IMR-90 (cell line): ENCODE results near the gene UBE3B. TPM values are rescaled to one million over a fixed set of nuclear protein-coding genes. Genes with fewer than 3 reads are reported as not detected.

ENCODE experiments used
- ATAC-seq: fragments of 200-7000 bp; cut with Tn5 transposase; 2 replicates; pipeline ENCODE4 v1.9.1; 2020; ENCODE audit warnings: low read depth, mild to moderate bottlenecking, moderate library complexity
- BruUV-seq: library from RNA; stranded (reverse); fragments of 400-500 nt; replicated peaks from 2 replicates; lab custom pipeline; 2021; lab: Mats Ljungman, UMichigan
- CTCF ChIA-PET: fragments of 300-600 bp; formaldehyde crosslinking; extraction: SDS; loops from one replicate; lab custom pipeline; 2021; ENCODE audit warnings: antibody characterized with exemption; lab: Yijun Ruan, JAX
- POLR2A ChIA-PET: fragments of 300-600 bp; sonication (Branson Sonifier 250); formaldehyde crosslinking; loops from one replicate; lab custom pipeline; 2022; ENCODE audit warnings: antibody characterized with exemption; ENCODE audit not compliant: unreplicated experiment; lab: Charles Lee
- DNase-seq: peaks from one replicate; pipeline ENCODE4 v3.0.0; 2013
- H2AFZ ChIP-seq: replicated peaks from 2 replicates; pipeline ENCODE3; 2013; ENCODE audit warnings: low read length, mild to moderate bottlenecking; ENCODE audit not compliant: poor library complexity
- H2AK5ac ChIP-seq: 2 replicates; pipeline ENCODE4 v1.6.1; 2013; ENCODE audit warnings: low read depth, low read length, inconsistent platforms
- H2AK9ac ChIP-seq: replicated peaks from 2 replicates; pipeline ENCODE3; 2013; ENCODE audit warnings: mild to moderate bottlenecking, low read depth, low read length, moderate library complexity; ENCODE audit not compliant: poor library complexity
- H2BK120ac ChIP-seq: 2 replicates; pipeline ENCODE4 v1.6.1; 2013; ENCODE audit warnings: low read depth, low read length, inconsistent platforms
- H2BK15ac ChIP-seq: 3 replicates; pipeline ENCODE4 v1.6.1; 2013; ENCODE audit warnings: low read depth, low read length, inconsistent platforms
- H2BK20ac ChIP-seq: 2 replicates; pipeline ENCODE4 v1.6.1; 2013; ENCODE audit warnings: low read depth, mild to moderate bottlenecking, inconsistent platforms, low read length, moderate library complexity
- H2BK5ac ChIP-seq: 2 replicates; pipeline ENCODE4 v1.6.1; 2013; ENCODE audit warnings: mild to moderate bottlenecking, low read depth, low read length, inconsistent platforms; ENCODE audit not compliant: poor library complexity, severe bottlenecking
- H3K14ac ChIP-seq: replicated peaks from 2 replicates; pipeline ENCODE4 v1.6.1; 2013; ENCODE audit warnings: low read depth, low read length, inconsistent platforms
- H3K18ac ChIP-seq: 2 replicates; pipeline ENCODE4 v1.6.1; 2013; ENCODE audit warnings: low read depth, low read length, control low read depth
- H3K23ac ChIP-seq: 2 replicates; pipeline ENCODE4 v1.6.1; 2013; ENCODE audit warnings: low read depth, low read length, inconsistent platforms
- H3K27ac ChIP-seq: 2 replicates; pipeline ENCODE4 v1.5.1; 2013; ENCODE audit warnings: mild to moderate bottlenecking, control low read depth, low read length; ENCODE audit not compliant: insufficient read depth
- H3K27me3 ChIP-seq: 2 replicates; pipeline ENCODE4 v1.6.1; 2013; ENCODE audit warnings: low read length; ENCODE audit not compliant: control insufficient read depth, insufficient read depth
- H3K36me3 ChIP-seq: 2 replicates; pipeline ENCODE4 v1.6.1; 2013; ENCODE audit warnings: low read length, mixed read lengths; ENCODE audit not compliant: control insufficient read depth, insufficient read depth
- H3K4ac ChIP-seq: 2 replicates; pipeline ENCODE4 v1.6.1; 2013; ENCODE audit warnings: low read depth, low read length, inconsistent platforms
- H3K4me1 ChIP-seq: 2 replicates; pipeline ENCODE4 v1.6.1; 2013; ENCODE audit warnings: low read length, mixed read lengths; ENCODE audit not compliant: control insufficient read depth, insufficient read depth
- H3K4me2 ChIP-seq: 2 replicates; pipeline ENCODE4 v1.6.1; 2013; ENCODE audit warnings: low read depth, mild to moderate bottlenecking, control low read depth, low read length, moderate library complexity
- H3K4me3 ChIP-seq: 2 replicates; pipeline ENCODE4 v1.5.1; 2013; ENCODE audit warnings: low read depth, mild to moderate bottlenecking, control low read depth, low read length, moderate library complexity; ENCODE audit not compliant: insufficient read depth
- H3K56ac ChIP-seq: 2 replicates; pipeline ENCODE4 v1.6.1; 2013; ENCODE audit warnings: low read length, inconsistent platforms; ENCODE audit not compliant: insufficient read depth; ENCODE audit errors: extremely low read depth
- H3K79me1 ChIP-seq, 2 experiments: 2 replicates each; pipeline ENCODE4 v1.6.1; 2013; ENCODE audit warnings: low read length in 2 of 2, inconsistent platforms in 1 of 2, low read depth in 1 of 2
- H3K9ac ChIP-seq: 2 replicates; pipeline ENCODE4 v1.6.1; 2013; ENCODE audit warnings: low read depth, low read length, control low read depth
- H3K9me1 ChIP-seq: 2 replicates; pipeline ENCODE4 v1.6.1; 2013; ENCODE audit warnings: low read length, inconsistent platforms; ENCODE audit not compliant: insufficient read depth
- H3K9me3 ChIP-seq: 2 replicates; pipeline ENCODE4 v1.6.1; 2013; ENCODE audit warnings: low read length; ENCODE audit not compliant: control insufficient read depth, insufficient read depth
- H4K20me1 ChIP-seq: 2 replicates; pipeline ENCODE4 v1.6.1; 2013; ENCODE audit warnings: low read length, inconsistent platforms; ENCODE audit not compliant: insufficient read depth
- H4K5ac ChIP-seq: 2 replicates; pipeline ENCODE4 v1.6.1; 2013; ENCODE audit warnings: mild to moderate bottlenecking, low read depth, low read length, control low read depth
- H4K8ac ChIP-seq, 2 experiments: 2 replicates each; pipeline ENCODE4 v1.6.1; 2013; ENCODE audit warnings: low read depth in 2 of 2, low read length in 2 of 2, control low read depth in 1 of 2, inconsistent platforms in 1 of 2
- H4K91ac ChIP-seq: 2 replicates; pipeline ENCODE4 v1.6.1; 2013; ENCODE audit warnings: low read depth, low read length, inconsistent platforms; ENCODE audit not compliant: insufficient read depth
- BHLHE40 ChIP-seq: fragments of 150-350 bp; IDR thresholded peaks from 2 replicates; pipeline ENCODE4 v1.6.1; 2016; ENCODE audit warnings: mild to moderate bottlenecking, low read depth, low read length
- CEBPB ChIP-seq: IDR thresholded peaks from 2 replicates; pipeline ENCODE4 v1.6.1; 2012; ENCODE audit warnings: low read depth, low read length, improper control_type of control experiment
- CHD1 ChIP-seq: IDR thresholded peaks from 2 replicates; pipeline ENCODE4 v1.6.1; 2012; ENCODE audit warnings: low read depth, low read length, improper control_type of control experiment
- ELK1 ChIP-seq: fragments of 150-350 bp; IDR thresholded peaks from 2 replicates; pipeline ENCODE4 v1.6.1; 2016; ENCODE audit warnings: low read depth, mild to moderate bottlenecking, low read length, moderate library complexity, borderline replicate concordance
- FOS ChIP-seq: fragments of 150-350 bp; IDR thresholded peaks from 2 replicates; pipeline ENCODE4 v1.6.1; 2016; ENCODE audit warnings: low read depth, low read length
- MAFK ChIP-seq: IDR thresholded peaks from 2 replicates; pipeline ENCODE4 v1.6.1; 2012; ENCODE audit warnings: low read depth, low read length, improper control_type of control experiment
- MAZ ChIP-seq: IDR thresholded peaks from 2 replicates; pipeline ENCODE4 v1.6.1; 2012; ENCODE audit warnings: low read depth, mild to moderate bottlenecking, low read length, improper control_type of control experiment, moderate library complexity, borderline replicate concordance
- MXI1 ChIP-seq: IDR thresholded peaks from 2 replicates; pipeline ENCODE4 v1.6.1; 2012; ENCODE audit warnings: low read depth, mild to moderate bottlenecking, low read length, moderate library complexity, borderline replicate concordance
- NFE2L2 ChIP-seq: fragments of 150-350 bp; IDR thresholded peaks from 2 replicates; pipeline ENCODE4 v1.6.1; 2016; ENCODE audit warnings: low read depth, mild to moderate bottlenecking, low read length
- POLR2A ChIP-seq: IDR thresholded peaks from 2 replicates; pipeline ENCODE4 v1.6.1; 2012; ENCODE audit warnings: mild to moderate bottlenecking, low read depth, low read length
- RAD21 ChIP-seq: IDR thresholded peaks from 2 replicates; pipeline ENCODE4 v1.6.1; 2012; ENCODE audit warnings: low read length, improper control_type of control experiment
- RCOR1 ChIP-seq: IDR thresholded peaks from 2 replicates; pipeline ENCODE4 v1.6.1; 2012; ENCODE audit warnings: mild to moderate bottlenecking, low read length, improper control_type of control experiment; ENCODE audit not compliant: insufficient replicate concordance
- RFX5 ChIP-seq: IDR thresholded peaks from 2 replicates; pipeline ENCODE4 v1.8.0; 2012; ENCODE audit warnings: low read depth, mild to moderate bottlenecking, low read length, moderate library complexity
- SMC3 ChIP-seq: fragments of 150-350 bp; IDR thresholded peaks from 2 replicates; pipeline ENCODE4 v1.6.1; 2016; ENCODE audit warnings: low read depth, mild to moderate bottlenecking, antibody characterized with exemption, low read length, moderate library complexity
- WGBS, 2 experiments: methylation state at CpG; one replicate each; pipeline versions ENCODE4 v1.1.5 to v1.1.7; 2013; ENCODE audit warnings: missing lambda C conversion rate in 2 of 2; ENCODE audit not compliant: insufficient read length in 1 of 2; ENCODE audit errors: extremely low coverage in 2 of 2; 5-methylcytosine and 5-hydroxymethylcytosine counted together
- dilution Hi-C: fragments of 300-500 bp; cut with HindIII; formaldehyde crosslinking; loops from one replicate; pipeline ENCODE4 v1.14.3; 2018; ENCODE audit warnings: low sequenced_read_pairs; ENCODE audit not compliant: unreplicated experiment
- in situ Hi-C: fragments of 300-500 bp; cut with MboI; formaldehyde crosslinking; loops from 3 replicates; pipeline ENCODE4 v1.14.3; 2019; ENCODE audit warnings: low sequenced_read_pairs, inconsistent platforms, mixed read lengths
- intact Hi-C: fragments of 100-400 bp; cut with micrococcal nuclease; formaldehyde crosslinking; loops from 2 replicates; pipeline ENCODE4 v1.10.0; 2022
- polyA plus RNA-seq, 3 experiments: library from polyadenylated mRNA; depleted of rRNA; stranded (reverse); fragments of >200 nt; gene quantifications; 2 replicates each; pipeline ENCODE4 v1.2.3, GENCODE V29; 2012; ENCODE audit warnings: low replicate concordance in 1 of 3
- total RNA-seq: library from RNA; depleted of rRNA; stranded (reverse); fragments of >200 nt; gene quantifications from 2 replicates; pipeline ENCODE4 v1.2.3, GENCODE V29; 2012
- TF ChIP-seq, protein P1 (sequence below): fragments of 150-350 bp; IDR thresholded peaks from 2 replicates; pipeline ENCODE4 v1.6.1; 2017; ENCODE audit warnings: mild to moderate bottlenecking, antibody characterized with exemption, low read length, low read depth
- TF ChIP-seq, protein P2 (sequence below): conservative IDR thresholded peaks from 2 replicates; pipeline ENCODE4 v1.5.1; 2012; ENCODE audit warnings: mild to moderate bottlenecking, low read depth, low read length, improper control_type of control experiment

The UBE3B gene
- total and polyA plus RNA-seq, 2 of the 4 experiments (the other 2 are of a cell fraction): 18.8 to 24.9 TPM

DNA sequence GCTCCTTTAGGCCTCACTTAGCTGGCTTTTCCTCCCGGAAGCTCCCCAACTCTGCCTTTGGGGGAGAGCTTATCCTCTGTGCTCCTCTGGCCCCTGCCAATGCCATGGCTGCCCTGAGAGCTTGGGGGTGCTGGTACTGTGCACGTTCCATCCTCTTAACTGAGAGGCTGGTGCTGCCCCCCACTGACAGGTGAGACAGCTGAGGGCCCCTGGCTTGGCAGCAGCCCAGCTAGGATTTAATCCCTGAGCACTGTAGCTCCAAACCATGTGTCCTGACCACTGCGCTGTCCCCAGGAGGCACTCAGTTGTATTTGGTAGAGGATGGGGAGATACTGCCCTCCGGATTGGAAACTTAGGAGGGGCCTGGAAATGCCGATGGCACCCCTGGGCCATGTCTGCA, 46.1 kb downstream of the UBE3B start:
- Histone ChIP-seq H4K8ac (no peak overlapping the region), H3K56ac (no peak overlapping the region), H2BK20ac (no peak overlapping the region), H3K4me2 (no peak overlapping the region), H3K36me3 (peaks cover 66% of the 10 kb centered on the region), H3K79me1 (no peaks in the 10 kb centered on the region), H2BK120ac (no peak overlapping the region), H4K20me1 (no peaks in the 10 kb centered on the region), H4K91ac (no peak overlapping the region), H2AK5ac (no peak overlapping the region), H2AK9ac (no peak overlapping the region), H3K9me1 (peaks cover 3% of the 10 kb centered on the region), H3K18ac (no peak overlapping the region), H4K5ac (no peak overlapping the region), H3K9ac (no peak overlapping the region), H3K27ac (no peak overlapping the region), H3K4me1 (peaks cover 7% of the 10 kb centered on the region), H3K27me3 (no peaks in the 10 kb centered on the region), H3K14ac (no peak overlapping the region), H3K23ac (no peak overlapping the region), H3K9me3 (no peaks in the 10 kb centered on the region), H2BK15ac (no peak overlapping the region), H3K4ac (no peak overlapping the region), H2AFZ (no peak overlapping the region), H3K4me3 (no peak overlapping the region), H2BK5ac (no peak overlapping the region)
- no peak for DNase-seq
- in situ Hi-C loops (no loop called here), dilution Hi-C loops (no loop called here), intact Hi-C loops (no loop called here)
- TF ChIP-seq MAZ: no peak
- TF ChIP-seq, protein P1, sequence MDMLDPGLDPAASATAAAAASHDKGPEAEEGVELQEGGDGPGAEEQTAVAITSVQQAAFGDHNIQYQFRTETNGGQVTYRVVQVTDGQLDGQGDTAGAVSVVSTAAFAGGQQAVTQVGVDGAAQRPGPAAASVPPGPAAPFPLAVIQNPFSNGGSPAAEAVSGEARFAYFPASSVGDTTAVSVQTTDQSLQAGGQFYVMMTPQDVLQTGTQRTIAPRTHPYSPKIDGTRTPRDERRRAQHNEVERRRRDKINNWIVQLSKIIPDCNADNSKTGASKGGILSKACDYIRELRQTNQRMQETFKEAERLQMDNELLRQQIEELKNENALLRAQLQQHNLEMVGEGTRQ: no peak
- TF ChIP-seq RCOR1: no peak
- TF ChIP-seq, protein P2, sequence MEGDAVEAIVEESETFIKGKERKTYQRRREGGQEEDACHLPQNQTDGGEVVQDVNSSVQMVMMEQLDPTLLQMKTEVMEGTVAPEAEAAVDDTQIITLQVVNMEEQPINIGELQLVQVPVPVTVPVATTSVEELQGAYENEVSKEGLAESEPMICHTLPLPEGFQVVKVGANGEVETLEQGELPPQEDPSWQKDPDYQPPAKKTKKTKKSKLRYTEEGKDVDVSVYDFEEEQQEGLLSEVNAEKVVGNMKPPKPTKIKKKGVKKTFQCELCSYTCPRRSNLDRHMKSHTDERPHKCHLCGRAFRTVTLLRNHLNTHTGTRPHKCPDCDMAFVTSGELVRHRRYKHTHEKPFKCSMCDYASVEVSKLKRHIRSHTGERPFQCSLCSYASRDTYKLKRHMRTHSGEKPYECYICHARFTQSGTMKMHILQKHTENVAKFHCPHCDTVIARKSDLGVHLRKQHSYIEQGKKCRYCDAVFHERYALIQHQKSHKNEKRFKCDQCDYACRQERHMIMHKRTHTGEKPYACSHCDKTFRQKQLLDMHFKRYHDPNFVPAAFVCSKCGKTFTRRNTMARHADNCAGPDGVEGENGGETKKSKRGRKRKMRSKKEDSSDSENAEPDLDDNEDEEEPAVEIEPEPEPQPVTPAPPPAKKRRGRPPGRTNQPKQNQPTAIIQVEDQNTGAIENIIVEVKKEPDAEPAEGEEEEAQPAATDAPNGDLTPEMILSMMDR: no peak
- no peak for TF ChIP-seq NFE2L2
- TF ChIP-seq FOS: no peak
- TF ChIP-seq CEBPB: no peak
- TF ChIP-seq BHLHE40: no peak
- TF ChIP-seq MAFK: no peak
- no peak for TF ChIP-seq CHD1
- no peak for TF ChIP-seq MXI1
- no peak for TF ChIP-seq RAD21
- TF ChIP-seq ELK1: no peak
- TF ChIP-seq SMC3: no peak
- no peak for TF ChIP-seq POLR2A
- TF ChIP-seq RFX5: no peak
- ChIA-PET CTCF (no interaction called here), POLR2A (no interaction called here)
- no peak for ATAC-seq
- WGBS, 2 experiments: 93% methylated on average over 2 of the region's 5 CpGs; no CpG with 5 or more reads in 1 of the 2 experiments
- no TSS peak for BruUV-seq
